Mesendoderm (in vitro differentiated cells): ENCODE measurements around the gene SLC39A11.

Source experiments
- DNase-seq: peaks from one replicate; pipeline ENCODE4 v3.0.0; 2013
- H2AK5ac ChIP-seq: 2 replicates; pipeline ENCODE4 v1.6.1; 2013; ENCODE audit warnings: low read length, inconsistent platforms
- H2BK120ac ChIP-seq: 2 replicates; pipeline ENCODE4 v1.6.1; 2013; ENCODE audit warnings: low read depth, mild to moderate bottlenecking, low read length, moderate library complexity, mixed read lengths
- H2BK15ac ChIP-seq: replicated peaks from 2 replicates; pipeline ENCODE4 v1.6.1; 2013; ENCODE audit warnings: low read depth, mild to moderate bottlenecking, moderate library complexity
- H2BK5ac ChIP-seq: 2 replicates; pipeline ENCODE4 v1.6.1; 2013; ENCODE audit warnings: low read length, inconsistent platforms
- H3K18ac ChIP-seq: 2 replicates; pipeline ENCODE4 v1.6.1; 2013; ENCODE audit warnings: mild to moderate bottlenecking, low read length, mixed read lengths
- H3K23ac ChIP-seq: one replicate; pipeline ENCODE4 v1.6.1; 2013; ENCODE audit warnings: low read length
- H3K27ac ChIP-seq: 2 replicates; pipeline ENCODE4 v1.5.1; 2013; ENCODE audit warnings: low read depth, mild to moderate bottlenecking, inconsistent platforms, low read length, moderate library complexity
- H3K27me3 ChIP-seq: 2 replicates; pipeline ENCODE4 v1.6.1; 2013; ENCODE audit warnings: low read length, control low read depth, mild to moderate bottlenecking, inconsistent platforms; ENCODE audit not compliant: insufficient read depth, poor library complexity
- H3K36me3 ChIP-seq: 2 replicates; pipeline ENCODE4 v1.6.1; 2013; ENCODE audit warnings: low read length, inconsistent platforms; ENCODE audit not compliant: control insufficient read depth, insufficient read depth
- H3K4ac ChIP-seq: one replicate; pipeline ENCODE4 v1.6.1; 2013; ENCODE audit warnings: low read depth, mild to moderate bottlenecking, low read length, moderate library complexity
- H3K4me1 ChIP-seq: 2 replicates; pipeline ENCODE4 v1.6.1; 2013; ENCODE audit warnings: low read depth, low read length, inconsistent platforms; ENCODE audit not compliant: control insufficient read depth
- H3K4me2 ChIP-seq: 2 replicates; pipeline ENCODE4 v1.6.1; 2013; ENCODE audit warnings: low read length
- H3K4me3 ChIP-seq: 2 replicates; pipeline ENCODE4 v1.5.1; 2013; ENCODE audit warnings: mild to moderate bottlenecking, low read length
- H3K56ac ChIP-seq: one replicate; pipeline ENCODE4 v1.6.1; 2013; ENCODE audit warnings: low read length
- H3K79me1 ChIP-seq: 2 replicates; pipeline ENCODE4 v1.6.1; 2013; ENCODE audit warnings: low read length, inconsistent platforms
- H3K79me2 ChIP-seq: 2 replicates; pipeline ENCODE4 v1.6.1; 2013; ENCODE audit warnings: mild to moderate bottlenecking, low read length; ENCODE audit not compliant: control insufficient read depth, insufficient read depth
- H3K9ac ChIP-seq: 2 replicates; pipeline ENCODE4 v1.6.1; 2013; ENCODE audit warnings: low read length, inconsistent platforms
- H4K5ac ChIP-seq: one replicate; pipeline ENCODE4 v1.6.1; 2013; ENCODE audit warnings: low read length
- H4K8ac ChIP-seq: one replicate; pipeline ENCODE4 v1.6.1; 2013; ENCODE audit warnings: low read depth, mild to moderate bottlenecking, control low read depth, low read length, moderate library complexity
- WGBS: extraction: QIAGEN DNeasy Blood & Tissue Kit; methylation state at CpG from one replicate; pipeline ENCODE4 v1.1.7; 2013; ENCODE audit warnings: low lambda C conversion rate, missing lambda C conversion rate; ENCODE audit not compliant: insufficient coverage; ENCODE audit errors: extremely low coverage; 5-methylcytosine and 5-hydroxymethylcytosine counted together

SLC39A11 gene

DNA sequence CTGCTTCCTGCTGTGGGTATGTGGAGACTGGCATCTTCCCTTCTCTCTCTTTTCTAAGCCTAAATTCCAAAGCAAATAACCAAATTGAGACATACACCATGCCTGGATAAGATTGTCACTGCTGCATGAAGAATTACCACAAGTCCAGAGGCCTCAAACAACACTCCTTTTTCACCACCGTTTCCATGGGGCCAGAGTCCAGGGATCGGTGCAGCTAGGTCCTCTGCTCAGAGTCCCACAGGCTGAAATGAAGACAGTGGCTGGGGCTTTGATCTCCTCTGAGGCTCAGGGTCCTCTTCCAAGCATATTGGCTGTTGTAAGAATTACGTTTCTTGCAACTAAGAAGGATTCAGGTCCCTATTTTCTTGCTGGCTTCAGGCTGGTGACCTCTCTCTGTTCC, 130.4 kb downstream of the SLC39A11 start:
- Histone ChIP-seq H3K4me3 (no peak overlapping the region), H3K4ac (no peak overlapping the region), H2BK5ac (no peak overlapping the region), H4K8ac (no peak overlapping the region), H3K79me2 (no peaks in the 10 kb centered on the region), H3K27me3 (no peaks in the 10 kb centered on the region), H2BK120ac (no peak overlapping the region), H3K27ac (no peak overlapping the region), H3K18ac (no peak overlapping the region), H3K79me1 (no peaks in the 10 kb centered on the region), H3K36me3 (no peaks in the 10 kb centered on the region), H3K4me1 (no peaks in the 10 kb centered on the region), H4K5ac (no peak overlapping the region), H3K9ac (no peak overlapping the region), H3K56ac (no peak overlapping the region), H3K4me2 (no peak overlapping the region), H3K23ac (no peak overlapping the region), H2AK5ac (no peak overlapping the region), H2BK15ac (no peak overlapping the region)
- no peak for DNase-seq
- no CpG with 5 or more reads among the region's 3 CpGs for WGBS

DNA sequence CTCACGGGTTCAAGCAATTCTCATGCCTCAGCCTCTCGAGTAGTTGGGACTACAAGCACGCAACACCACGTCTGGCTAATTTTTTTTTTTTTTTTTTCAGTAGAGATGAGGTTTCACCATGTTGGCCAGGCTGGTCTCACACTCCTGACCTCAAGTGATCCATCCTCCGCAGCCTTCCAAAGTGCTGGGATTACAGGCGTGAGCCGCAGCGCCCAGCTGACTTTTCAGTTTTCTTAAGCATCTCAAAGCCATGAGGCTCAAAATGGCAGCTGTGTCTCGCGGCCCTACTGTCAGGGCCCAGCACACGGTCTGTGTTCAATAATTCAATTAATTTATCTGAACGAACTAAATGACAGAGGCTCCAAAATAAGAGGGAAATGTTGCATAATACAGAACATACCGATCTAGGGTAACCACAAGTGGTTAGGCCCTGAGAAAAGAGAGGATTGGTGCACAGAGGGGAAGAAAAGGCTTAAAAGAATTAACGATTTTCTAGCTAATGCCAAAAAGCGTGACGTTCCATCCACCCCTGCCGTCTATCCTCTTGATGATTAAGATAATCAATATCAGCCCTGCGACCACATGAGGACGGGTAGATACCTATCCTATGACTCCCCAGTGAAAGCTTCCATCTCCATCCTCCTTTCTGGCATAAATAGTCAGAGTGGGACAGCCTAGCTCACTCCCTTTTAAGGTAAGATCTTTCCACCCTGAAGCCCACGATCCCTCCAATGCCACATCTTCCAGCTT, 136.9 kb downstream of the SLC39A11 start:
- DNase-seq, result no peak
- Histone ChIP-seq H3K4ac (no peak overlapping the region), H3K4me3 (no peak overlapping the region), H2BK120ac (no peak overlapping the region), H3K4me2 (no peak overlapping the region), H3K18ac (no peak overlapping the region), H2BK5ac (no peak overlapping the region), H3K36me3 (no peaks in the 10 kb centered on the region), H3K27me3 (no peaks in the 10 kb centered on the region), H4K5ac (no peak overlapping the region), H2AK5ac (no peak overlapping the region), H3K4me1 (no peaks in the 10 kb centered on the region), H3K27ac (no peak overlapping the region), H3K79me1 (no peaks in the 10 kb centered on the region), H2BK15ac (no peak overlapping the region), H4K8ac (no peak overlapping the region), H3K56ac (no peak overlapping the region), H3K9ac (no peak overlapping the region), H3K23ac (no peak overlapping the region), H3K79me2 (no peaks in the 10 kb centered on the region)
- WGBS, result no CpG with 5 or more reads among the region's 20 CpGs

DNA sequence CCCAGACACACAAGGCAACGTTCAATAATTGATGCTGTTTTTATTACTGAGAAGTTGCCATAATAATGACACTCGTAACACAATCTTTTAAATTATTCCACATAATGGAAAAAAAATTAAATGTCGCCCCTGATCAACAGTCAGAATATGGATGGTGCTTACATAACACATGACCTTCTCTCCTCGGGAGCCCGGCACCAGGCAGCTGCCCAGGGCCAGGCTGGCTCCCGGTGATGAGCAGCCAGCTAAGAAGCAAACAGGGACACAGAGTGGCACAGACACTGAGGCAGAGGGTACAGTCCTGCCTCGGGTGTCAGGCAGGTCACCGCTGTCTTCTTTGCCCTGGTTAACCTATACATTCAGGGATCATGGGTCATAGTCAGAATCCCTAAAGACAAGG, 137.9 kb downstream of the SLC39A11 start:
- Histone ChIP-seq H2AK5ac (no peak overlapping the region), H3K36me3 (no peaks in the 10 kb centered on the region), H2BK120ac (no peak overlapping the region), H2BK15ac (no peak overlapping the region), H4K8ac (no peak overlapping the region), H4K5ac (no peak overlapping the region), H3K4me3 (no peak overlapping the region), H3K56ac (peak overlapping the region; percentile 25), H3K79me2 (no peaks in the 10 kb centered on the region), H2BK5ac (no peak overlapping the region), H3K9ac (no peak overlapping the region), H3K27me3 (no peaks in the 10 kb centered on the region), H3K79me1 (no peaks in the 10 kb centered on the region), H3K4me1 (no peaks in the 10 kb centered on the region), H3K4me2 (no peak overlapping the region), H3K4ac (no peak overlapping the region), H3K27ac (no peak overlapping the region), H3K23ac (no peak overlapping the region), H3K18ac (no peak overlapping the region)
- DNase-seq, result no peak
- no CpG with 5 or more reads among the region's 8 CpGs for WGBS

GRCh38 chr17:72953621-72954020, 138.9 kb downstream of the SLC39A11 start:
- no peaks in the 10 kb centered on the region for H3K4me1 ChIP-seq
- no peak overlapping the region for H3K27ac ChIP-seq
- H3K9ac ChIP-seq, result no peak overlapping the region
- H3K36me3 ChIP-seq, result no peaks in the 10 kb centered on the region
- H2AK5ac ChIP-seq, result no peak overlapping the region
- H3K27me3 ChIP-seq, result no peaks in the 10 kb centered on the region
- DNase-seq, result no peak
- no peak overlapping the region for H3K4me2 ChIP-seq
- H3K18ac ChIP-seq, result no peak overlapping the region
- H3K4me3 ChIP-seq, result no peak overlapping the region
- H4K8ac ChIP-seq, result no peak overlapping the region
- H3K79me1 ChIP-seq, result no peaks in the 10 kb centered on the region
- no CpG with 5 or more reads among the region's 11 CpGs for WGBS
- no peaks in the 10 kb centered on the region for H3K79me2 ChIP-seq
- no peak overlapping the region for H2BK5ac ChIP-seq
- no peak overlapping the region for H2BK120ac ChIP-seq
- peak overlapping the region; percentile 45 for H3K23ac ChIP-seq
- peak overlapping the region; percentile 25 for H3K56ac ChIP-seq
- no peak overlapping the region for H4K5ac ChIP-seq
- H2BK15ac ChIP-seq, result no peak overlapping the region
- no peak overlapping the region for H3K4ac ChIP-seq

DNA sequence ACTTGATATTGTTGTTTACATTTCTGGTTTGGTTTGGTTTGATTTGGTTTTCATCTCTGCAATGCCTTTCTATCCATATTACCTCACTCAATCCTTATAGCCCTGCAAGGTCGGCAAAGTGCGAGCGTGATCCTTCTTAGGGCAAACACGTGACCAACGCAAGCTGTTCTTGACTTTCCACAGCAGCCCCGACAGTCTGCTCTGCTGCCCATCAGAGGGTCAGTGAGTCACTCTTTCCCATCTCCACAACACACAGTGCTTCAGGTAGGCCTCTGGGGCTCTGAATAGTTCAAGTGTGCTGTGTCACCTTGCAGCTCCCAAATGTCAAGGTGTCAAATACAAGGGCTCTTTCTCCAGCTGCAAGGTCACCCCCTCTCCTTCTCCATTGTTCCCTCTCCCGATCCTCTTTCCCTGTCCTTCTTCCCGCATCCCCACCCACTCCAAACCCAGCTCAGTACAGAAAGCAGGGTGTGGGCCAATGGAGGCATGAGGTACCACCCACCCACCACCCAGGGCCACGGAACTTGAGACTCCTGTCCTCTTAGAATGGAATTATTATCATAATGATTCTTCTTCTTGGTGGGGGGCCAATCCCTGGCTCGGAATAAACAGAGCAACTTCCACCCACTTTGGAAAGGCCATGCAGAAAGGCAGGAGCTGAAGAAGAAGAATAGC, 139.7 kb downstream of the SLC39A11 start:
- H3K79me2 ChIP-seq, result no peaks in the 10 kb centered on the region
- H3K4me1 ChIP-seq, result no peaks in the 10 kb centered on the region
- H3K18ac ChIP-seq, result no peak overlapping the region
- no peak overlapping the region for H3K56ac ChIP-seq
- H3K4me2 ChIP-seq, result no peak overlapping the region
- WGBS, result no CpG with 5 or more reads among the region's 10 CpGs
- no peak overlapping the region for H3K4ac ChIP-seq
- no peak overlapping the region for H3K4me3 ChIP-seq
- no peak overlapping the region for H2BK15ac ChIP-seq
- no peak overlapping the region for H4K8ac ChIP-seq
- no peaks in the 10 kb centered on the region for H3K36me3 ChIP-seq
- H3K27me3 ChIP-seq, result no peaks in the 10 kb centered on the region
- no peak overlapping the region for H2BK5ac ChIP-seq
- no peak overlapping the region for H3K9ac ChIP-seq
- no peaks in the 10 kb centered on the region for H3K79me1 ChIP-seq
- no peak overlapping the region for H2BK120ac ChIP-seq
- H3K27ac ChIP-seq, result no peak overlapping the region
- peak; percentile 77 for DNase-seq
- H4K5ac ChIP-seq, result no peak overlapping the region
- no peak overlapping the region for H2AK5ac ChIP-seq
- H3K23ac ChIP-seq, result no peak overlapping the region
